Fibroblast of gingiva (primary cell): ENCODE data around the gene VSTM2L.
A peak's percentile ranks its signal among the peaks of the same experiment; 100 is the strongest.
"Not testable (repeated sequence)": the region's sequence is repeated elsewhere in the genome, so short reads cannot be mapped to it uniquely, and the experiment has no call there.

Experiments used
- DNase-seq: peaks from one replicate; pipeline ENCODE4 v3.0.0-alpha.2; 2011; ENCODE audit warnings: low read depth

Gene VSTM2L

GRCh38 chr20:37939701-37940560, 37.0 kb downstream of the VSTM2L start:
- no peak for DNase-seq

DNA sequence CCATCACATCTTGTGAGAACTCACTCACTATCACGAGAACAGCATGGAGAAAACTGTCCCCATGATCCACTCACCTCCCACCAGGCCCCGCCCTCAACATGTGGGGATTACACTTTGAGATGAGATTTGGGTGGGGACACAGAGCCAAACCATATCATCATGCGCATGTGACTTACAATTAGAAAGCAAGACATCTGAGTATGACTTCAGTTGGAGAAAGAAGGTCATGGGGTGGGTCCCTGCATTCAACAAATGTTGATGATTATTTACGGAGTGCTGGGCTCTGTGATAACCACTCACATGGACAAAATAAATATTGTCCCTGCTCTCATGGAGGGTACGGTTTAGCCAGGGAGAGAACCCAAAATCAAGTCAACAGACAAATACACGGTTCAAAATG, 37.9 kb downstream of the VSTM2L start:
- DNase-seq: no peak

DNA sequence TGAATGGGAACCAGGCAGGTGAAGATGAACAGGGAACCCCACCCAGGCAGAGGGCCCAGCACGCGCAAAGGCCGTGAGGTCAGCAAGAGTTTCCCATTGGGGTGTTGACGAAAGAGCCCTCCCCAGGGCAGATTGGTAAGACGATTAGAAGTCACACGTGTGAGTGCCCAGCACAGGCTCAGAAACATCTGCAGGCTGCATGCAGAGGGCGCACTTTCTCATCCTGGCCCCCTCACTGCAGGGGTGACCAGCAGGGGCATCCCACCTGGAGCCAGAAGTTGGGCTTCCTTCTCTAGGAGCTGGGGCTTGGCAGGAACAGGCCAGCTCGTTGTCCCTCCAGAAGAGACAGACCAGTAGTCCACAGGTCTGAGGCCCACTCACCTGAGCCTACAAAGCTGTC, 38.4 kb downstream of the VSTM2L start:
- DNase-seq: no peak

DNA sequence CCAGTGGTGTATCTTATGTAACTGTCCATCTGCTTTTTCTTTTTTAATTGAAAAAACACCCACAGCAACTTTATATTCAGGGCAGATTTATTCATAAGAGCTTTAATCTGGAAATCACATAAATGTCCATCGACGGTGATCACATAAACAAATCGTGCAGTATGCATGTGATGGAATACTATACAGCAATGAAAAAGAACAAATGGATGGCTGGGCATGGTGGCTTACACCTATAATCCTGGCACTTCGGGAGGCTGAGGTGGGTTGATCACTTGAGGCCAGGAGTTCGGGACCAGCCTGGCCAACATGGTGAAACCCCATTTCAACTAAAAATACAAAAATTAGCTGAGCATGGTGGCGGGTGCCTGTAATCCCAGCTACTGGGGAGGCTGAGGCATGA, 39.1 kb downstream of the VSTM2L start:
- DNase-seq: no peak

DNA sequence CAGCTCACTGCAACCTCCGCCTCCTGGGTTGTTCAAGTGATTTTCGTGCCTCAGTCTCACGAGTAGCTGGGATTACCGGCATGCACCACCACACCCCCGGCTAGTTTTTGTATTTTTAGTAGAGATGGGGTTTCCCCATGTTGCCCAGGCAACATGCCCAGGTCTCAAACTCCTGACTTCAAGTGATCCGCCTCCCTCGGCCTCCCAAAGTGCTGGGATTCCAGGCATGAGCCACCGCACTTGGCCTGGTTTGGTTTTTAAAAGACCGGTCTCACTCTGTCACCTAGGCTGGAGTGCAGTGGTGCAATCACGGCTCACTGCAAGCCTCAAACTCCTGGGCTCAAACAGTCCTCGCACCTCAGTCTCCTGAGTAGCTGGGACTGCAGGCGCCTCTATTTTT, 40.1 kb downstream of the VSTM2L start:
- no peak for DNase-seq

DNA sequence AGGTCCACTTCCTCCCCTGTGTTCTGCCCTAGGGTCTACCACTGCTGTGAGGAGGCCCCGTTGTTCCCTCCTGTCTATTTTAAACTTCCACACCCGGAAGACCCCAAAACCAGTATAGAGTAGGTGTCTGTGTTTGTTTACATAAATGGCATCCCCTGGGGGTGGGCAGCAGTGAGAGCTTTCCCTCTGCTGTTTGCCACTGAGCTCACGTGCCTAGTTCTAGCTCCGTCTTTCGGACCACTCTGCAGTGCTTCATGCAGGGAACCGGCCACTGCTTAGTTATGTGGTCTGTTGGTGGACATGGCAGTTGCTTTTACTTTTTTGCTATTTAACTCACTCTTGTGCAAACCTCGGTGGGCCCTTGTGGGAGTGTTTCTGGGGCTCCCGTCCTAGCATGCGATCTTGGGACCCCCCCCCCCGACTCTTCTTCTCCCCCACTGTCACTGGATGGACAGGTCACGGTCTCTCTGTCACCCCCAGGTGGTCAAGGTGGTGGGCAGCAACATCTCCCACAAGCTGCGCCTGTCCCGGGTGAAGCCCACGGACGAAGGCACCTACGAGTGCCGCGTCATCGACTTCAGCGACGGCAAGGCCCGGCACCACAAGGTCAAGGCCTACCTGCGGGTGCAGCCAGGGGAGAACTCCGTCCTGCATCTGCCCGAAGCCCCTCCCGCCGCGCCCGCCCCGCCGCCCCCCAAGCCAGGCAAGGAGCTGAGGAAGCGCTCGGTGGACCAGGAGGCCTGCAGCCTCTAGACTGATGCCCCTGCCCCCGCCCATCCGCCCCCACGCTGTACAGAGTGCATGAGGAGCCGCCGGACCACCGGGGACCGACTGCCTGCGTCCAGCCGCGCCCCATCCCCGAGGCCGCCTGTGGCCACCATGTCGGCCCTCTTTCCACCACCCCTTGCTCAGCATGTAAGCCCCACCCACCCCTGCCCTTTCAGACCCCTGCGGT, 40.9 kb downstream of the VSTM2L start:
- DNase-seq: no peak

DNA sequence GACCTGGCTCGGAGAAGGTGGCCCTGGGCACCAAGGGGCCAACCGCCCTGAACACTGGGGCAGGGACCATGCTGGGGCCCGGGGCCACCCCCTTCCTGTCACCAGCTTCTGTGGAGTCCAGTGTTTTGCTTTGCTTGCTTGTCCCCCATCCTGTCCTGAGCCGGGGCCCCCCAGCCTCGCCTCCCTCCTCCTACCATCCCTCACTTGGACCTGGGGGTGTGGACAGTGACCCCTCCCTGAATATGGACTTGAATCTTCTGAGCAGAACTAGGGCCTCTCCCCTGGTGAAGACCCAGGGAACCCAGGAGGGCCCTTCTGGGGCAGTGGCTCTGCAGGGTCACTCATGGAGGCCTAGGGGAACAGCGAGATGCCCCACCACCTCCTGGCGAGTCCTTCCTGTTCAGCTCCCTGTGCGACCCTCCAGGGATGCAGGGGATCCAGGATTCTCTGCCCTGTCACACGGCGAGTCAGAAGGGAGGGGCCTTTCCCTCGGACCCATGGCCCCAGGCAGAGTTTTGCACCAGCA, 41.6 kb downstream of the VSTM2L start:
- no peak for DNase-seq

GRCh38 chr20:37945091-37945547, 42.2 kb downstream of the VSTM2L start:
- no peak for DNase-seq

GRCh38 chr20:37946946-37947345, 44.0 kb downstream of the VSTM2L start:
- no peak for DNase-seq

DNA sequence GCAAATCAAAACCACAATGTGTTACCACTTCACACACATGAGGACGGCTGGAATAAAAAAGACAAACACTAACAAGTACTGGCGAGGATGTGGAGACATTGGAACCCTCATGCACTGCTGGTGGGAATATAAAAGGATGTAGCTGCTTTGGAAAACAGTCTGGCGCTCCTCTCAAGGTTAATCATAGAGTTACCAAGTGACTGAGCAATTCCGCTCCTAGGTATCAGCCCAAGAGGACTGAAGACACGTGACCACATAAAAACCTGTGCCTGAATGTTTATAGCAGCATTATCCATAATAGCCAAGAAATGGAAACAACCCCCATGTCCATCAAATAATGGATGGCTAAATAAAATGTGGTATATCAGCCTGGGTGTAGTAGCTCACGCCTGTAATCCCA, 45.0 kb downstream of the VSTM2L start:
- DNase-seq: no peak

DNA sequence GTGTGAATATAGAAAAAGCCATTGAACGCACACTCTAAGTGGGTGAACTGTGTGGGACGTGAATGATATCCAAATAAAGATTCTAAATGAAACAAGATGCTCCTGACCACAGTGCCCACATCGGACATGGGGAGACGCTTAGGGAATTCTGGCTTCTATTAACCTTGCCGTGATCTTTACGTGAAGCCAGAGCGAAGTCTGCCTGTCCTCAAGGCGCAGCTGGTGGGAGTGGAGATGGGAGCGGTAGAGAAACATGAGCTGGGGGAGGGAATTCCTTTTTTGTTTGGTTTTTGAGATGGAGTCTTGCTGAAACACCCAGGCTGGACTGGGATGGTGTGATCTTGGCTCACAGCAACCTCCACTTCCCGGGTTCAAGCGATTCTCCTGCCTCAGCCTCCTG, 46.0 kb downstream of the VSTM2L start:
- peak; percentile 28 for DNase-seq

DNA sequence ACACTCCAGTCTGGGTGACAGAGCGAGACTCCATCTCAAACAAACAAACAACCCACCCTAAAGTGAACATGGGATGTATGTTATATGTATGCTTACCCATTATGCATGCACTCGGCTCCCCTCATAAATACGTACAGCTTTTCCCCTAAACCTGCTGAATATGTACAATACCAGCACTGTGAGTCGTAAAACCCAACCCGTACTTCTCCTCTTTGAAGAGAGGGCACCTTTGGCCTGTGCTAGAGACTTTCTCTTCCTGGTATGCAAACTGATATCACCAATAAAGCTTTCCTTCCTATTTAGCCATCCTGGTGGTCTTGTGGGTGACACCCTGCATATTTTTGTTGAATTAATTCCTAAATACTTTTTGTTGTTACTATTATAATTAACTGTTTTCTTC, 51.3 kb downstream of the VSTM2L start:
- no peak for DNase-seq

- DNase-seq: no peak
These were observed 51.7 kb downstream of the VSTM2L start for GRCh38 chr20:37954626-37955025.

- DNase-seq: no peak
These were observed 52.6 kb downstream of the VSTM2L start for GRCh38 chr20:37955511-37955910.

DNA sequence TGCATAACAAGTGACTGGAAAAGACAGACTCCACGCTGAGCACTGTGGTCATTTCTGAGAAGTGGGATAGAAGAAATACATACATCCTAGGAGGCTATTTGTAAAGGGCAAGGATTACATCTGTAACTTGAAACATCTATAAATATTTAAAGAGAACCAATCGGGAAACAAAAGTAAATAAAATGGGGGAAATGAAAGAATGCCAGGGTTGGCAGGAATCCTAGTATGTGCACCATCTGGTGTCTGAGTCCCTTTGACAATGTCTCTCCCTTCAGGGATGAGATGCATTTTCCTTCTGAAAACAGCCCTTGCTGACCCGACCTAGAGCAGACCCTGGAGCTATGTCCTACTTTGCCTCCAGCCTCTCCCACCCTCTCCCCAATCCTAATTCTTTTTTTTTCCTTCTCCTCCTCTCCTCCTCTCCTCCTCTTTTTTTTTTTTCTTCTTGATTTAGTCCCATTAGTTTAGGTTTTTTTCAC, 53.2 kb downstream of the VSTM2L start:
- DNase-seq: peak; percentile 25

DNA sequence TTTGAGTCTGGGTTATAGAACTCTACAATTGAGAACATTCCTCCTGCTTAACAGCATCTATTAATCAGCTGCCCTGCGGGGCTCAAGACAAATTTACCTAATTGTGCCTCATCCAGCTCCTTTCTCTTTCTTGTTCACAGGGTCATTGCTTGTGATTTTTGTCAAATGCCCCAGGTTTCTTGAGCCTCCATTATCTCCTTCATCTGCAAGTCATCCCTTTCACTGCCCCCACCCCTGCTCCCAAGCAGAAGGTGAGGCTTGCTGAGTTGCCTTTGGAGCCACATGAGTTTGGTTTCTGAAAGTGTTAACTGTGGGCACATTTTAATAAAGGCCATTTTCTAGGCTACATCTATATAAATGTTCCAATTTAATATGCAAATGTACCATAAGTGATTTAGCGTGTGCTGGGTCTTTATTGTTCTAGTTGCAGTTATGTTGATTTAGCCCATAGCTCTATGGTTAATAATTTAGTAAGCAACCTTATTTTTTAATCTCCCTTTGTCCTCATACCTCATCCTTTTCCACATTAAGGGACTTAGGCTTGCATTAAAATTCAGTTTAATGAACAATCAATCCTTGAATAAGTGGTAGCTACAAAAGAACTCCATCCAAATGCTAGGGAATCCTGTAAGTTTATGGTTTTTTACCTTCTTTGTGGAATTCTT, 56.1 kb downstream of the VSTM2L start:
- no peak for DNase-seq

- no peak for DNase-seq
These were observed 58.1 kb downstream of the VSTM2L start for GRCh38 chr20:37961066-37961465.

DNA sequence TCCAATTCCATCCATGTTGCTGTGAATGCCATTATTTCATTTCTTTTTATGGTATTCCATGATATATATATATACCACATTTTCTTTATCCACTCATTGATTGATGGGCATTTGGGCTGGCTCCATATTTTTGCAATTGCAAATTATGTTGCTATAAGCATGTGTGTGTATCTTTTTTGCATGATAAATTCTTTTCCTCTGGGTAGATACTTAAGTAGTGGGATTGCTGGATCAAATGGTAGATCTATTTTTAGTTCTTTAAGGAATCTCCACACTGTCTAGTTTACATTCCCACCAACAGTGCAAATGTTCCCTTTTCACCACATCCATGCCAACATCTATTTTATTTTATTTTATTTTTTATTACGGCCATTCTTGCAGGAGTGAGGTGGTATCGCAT, 60.6 kb downstream of the VSTM2L start:
- not testable (repeated sequence) for DNase-seq

- DNase-seq: no peak
These were observed 66.0 kb downstream of the VSTM2L start for GRCh38 chr20:37968841-37969401.

DNA sequence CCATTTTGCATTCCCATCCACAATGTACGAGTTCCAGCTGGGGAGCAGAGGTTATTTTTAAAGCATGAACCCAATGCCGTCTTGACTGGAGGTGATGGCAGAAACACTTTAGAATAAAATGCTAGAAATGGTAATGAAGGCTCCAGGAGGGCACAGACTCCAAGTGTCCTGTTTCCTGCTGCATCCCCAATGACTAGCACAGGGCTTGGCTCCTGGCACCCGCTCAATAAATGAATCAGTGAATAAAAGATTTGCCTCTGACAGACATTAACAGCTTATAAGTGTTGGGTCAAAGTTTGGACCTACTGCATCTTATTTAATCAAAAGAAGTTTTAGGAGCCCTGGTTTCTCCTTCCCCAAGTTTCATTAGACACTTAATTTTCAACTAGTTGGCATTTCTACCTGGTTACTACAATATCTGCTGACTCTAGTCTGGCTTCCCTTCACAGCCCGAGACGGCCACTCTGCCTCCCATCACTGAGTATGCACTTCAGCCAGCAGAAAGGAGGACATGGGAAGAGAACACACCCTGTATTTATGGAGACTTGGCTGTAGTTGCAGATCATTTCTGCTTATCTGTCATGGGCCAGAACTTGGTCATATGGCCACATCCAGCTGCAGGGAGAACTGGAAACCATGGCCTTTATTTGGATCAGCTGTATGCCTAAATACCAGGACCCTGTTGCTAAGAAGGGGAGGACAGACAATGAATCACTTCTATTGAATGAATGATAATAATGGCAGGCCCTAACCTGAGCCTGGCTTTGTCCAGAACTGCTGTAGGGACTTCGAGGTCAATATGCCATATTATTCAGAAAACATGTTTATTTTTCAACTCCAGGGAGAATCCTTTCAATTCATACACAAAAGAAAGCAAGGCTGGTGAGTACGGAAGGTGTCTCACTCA, 67.3 kb downstream of the VSTM2L start:
- no peak for DNase-seq

- no peak for DNase-seq
These were observed 67.9 kb downstream of the VSTM2L start for GRCh38 chr20:37970856-37971245.
